Coronary artery (tissue), 2 donors: ENCODE measurements around the gene MBD6.

Experiments used
- DNase-seq: peaks from one replicate; pipeline ENCODE4 v3.0.0-alpha.2; 2017; ENCODE audit warnings: low spot score
- H3K27ac ChIP-seq, 2 donors: fragments of 200-600 bp; sonication (generic); one replicate each; pipeline ENCODE4 v1.5.1; 2016 to 2019
- H3K4me3 ChIP-seq: fragments of 200-600 bp; sonication (generic); 2 replicates; pipeline ENCODE4 v1.5.1; 2016; ENCODE audit warnings: mild to moderate bottlenecking, moderate library complexity
- CTCF ChIP-seq: fragments of 200-600 bp; sonication (generic); IDR thresholded peaks from one replicate; pipeline ENCODE4 v1.5.1; 2019; ENCODE audit warnings: antibody characterized with exemption

Gene MBD6

GRCh38 chr12:57535764-57536596 lies 13.4 kb downstream of the MBD6 start:
- Histone ChIP-seq H3K4me3 (no peak overlapping the region), H3K27ac (no peak overlapping the region)
- no peak for TF ChIP-seq CTCF
- DNase-seq, result no peak

GRCh38 chr12:57536597-57536942 lies 13.9 kb downstream of the MBD6 start:
- TF ChIP-seq CTCF, result no peak
- H3K27ac ChIP-seq, result no peak overlapping the region
- H3K4me3 ChIP-seq, result no peak overlapping the region
- no peak for DNase-seq

GRCh38 chr12:57539134-57539768 lies 16.6 kb downstream of the MBD6 start:
- no peak overlapping the region for H3K4me3 ChIP-seq
- TF ChIP-seq CTCF, result no peak
- no peak for DNase-seq
- no peak overlapping the region for H3K27ac ChIP-seq

GRCh38 chr12:57541001-57541400 lies 18.4 kb downstream of the MBD6 start:
- Histone ChIP-seq H3K27ac (no peak overlapping the region), H3K4me3 (no peak overlapping the region)
- DNase-seq, result no peak
- TF ChIP-seq CTCF, result no peak

GRCh38 chr12:57541717-57542116 lies 19.1 kb downstream of the MBD6 start:
- DNase-seq, result no peak
- TF ChIP-seq CTCF, result no peak
- no peak overlapping the region for H3K27ac ChIP-seq
- no peak overlapping the region for H3K4me3 ChIP-seq

- H3K27ac ChIP-seq, result no peak overlapping the region
- no peak for DNase-seq
- H3K4me3 ChIP-seq, result no peak overlapping the region
- TF ChIP-seq CTCF, result no peak
Observed at GRCh38 chr12:57543581-57543980, 21.0 kb downstream of the MBD6 start.
